NCI-H187 treated with DMSO at 0.1 percent for 48 hours (cell line): ENCODE results near the gene MYO5B.
A peak's percentile ranks its signal among the peaks of the same experiment; 100 is the strongest.

Source experiments
- DNase-seq: peaks from one replicate; lab custom pipeline; 2025; lab: John Stamatoyannopoulos, UW

The MYO5B gene

GRCh38 chr18:50188652-50189051, 6.3 kb downstream of the MYO5B start:
- DNase-seq = no peak

- DNase-seq = no peak
Measured at GRCh38 chr18:50187659-50188058, 7.3 kb downstream of the MYO5B start.

- no peak for DNase-seq
Measured at GRCh38 chr18:50186385-50186784, 8.6 kb downstream of the MYO5B start.

GRCh38 chr18:50183556-50183955, 11.4 kb downstream of the MYO5B start:
- no peak for DNase-seq

GRCh38 chr18:50182511-50182910, 12.4 kb downstream of the MYO5B start:
- DNase-seq = no peak

- no peak for DNase-seq
Measured at GRCh38 chr18:50181590-50181989, 13.4 kb downstream of the MYO5B start.

GRCh38 chr18:50179465-50179864, 15.5 kb downstream of the MYO5B start:
- no peak for DNase-seq

GRCh38 chr18:50177294-50177992, 17.5 kb downstream of the MYO5B start:
- DNase-seq = no peak

- DNase-seq = no peak
Measured at GRCh38 chr18:50172367-50172766, 22.6 kb downstream of the MYO5B start.

- DNase-seq = no peak
Measured at GRCh38 chr18:50171406-50171805, 23.5 kb downstream of the MYO5B start.

GRCh38 chr18:50170004-50170403, 24.9 kb downstream of the MYO5B start:
- no peak for DNase-seq

GRCh38 chr18:50169149-50169548, 25.8 kb downstream of the MYO5B start:
- DNase-seq = no peak

- DNase-seq = no peak
Measured at GRCh38 chr18:50167966-50168365, 27.0 kb downstream of the MYO5B start.

GRCh38 chr18:50166901-50167300, 28.0 kb downstream of the MYO5B start:
- no peak for DNase-seq

GRCh38 chr18:50163505-50163904, 31.4 kb downstream of the MYO5B start:
- no peak for DNase-seq

- DNase-seq = no peak
Measured at GRCh38 chr18:50162486-50163304, 32.3 kb downstream of the MYO5B start.

- DNase-seq = no peak
Measured at GRCh38 chr18:50161597-50162205, 33.2 kb downstream of the MYO5B start.

GRCh38 chr18:50159654-50160046, 35.3 kb downstream of the MYO5B start:
- DNase-seq = no peak

- DNase-seq = peak; percentile 29
Measured at GRCh38 chr18:50158866-50159653, 35.9 kb downstream of the MYO5B start.

- DNase-seq = no peak
Measured at GRCh38 chr18:50155406-50155805, 39.5 kb downstream of the MYO5B start.

- no peak for DNase-seq
Measured at GRCh38 chr18:50154420-50154819, 40.5 kb downstream of the MYO5B start.

- no peak for DNase-seq
Measured at GRCh38 chr18:50152900-50153299, 42.0 kb downstream of the MYO5B start.
